HUES6 (cell line): Measurements from ENCODE around the gene KRT78.
"Not testable (repeated sequence)": the region's sequence is repeated elsewhere in the genome, so short reads cannot be mapped to it uniquely, and the experiment has no call there.

ENCODE experiments used
- H3K27ac ChIP-seq: 2 replicates; pipeline ENCODE4 v1.7.0; 2013; ENCODE audit warnings: low read depth, mild to moderate bottlenecking, low read length, inconsistent platforms
- H3K27me3 ChIP-seq: 2 replicates; pipeline ENCODE4 v1.6.1; 2013; ENCODE audit warnings: low read length; ENCODE audit not compliant: control insufficient read depth, insufficient read depth
- H3K36me3 ChIP-seq: 2 replicates; pipeline ENCODE4 v1.6.1; 2013; ENCODE audit warnings: low read length; ENCODE audit not compliant: control insufficient read depth, insufficient read depth
- H3K4me1 ChIP-seq: 2 replicates; pipeline ENCODE4 v1.6.1; 2013; ENCODE audit warnings: low read length; ENCODE audit not compliant: control insufficient read depth, insufficient read depth
- H3K4me3 ChIP-seq: 2 replicates; pipeline ENCODE4 v1.5.1; 2013; ENCODE audit warnings: low read depth, low read length
- H3K9ac ChIP-seq: one replicate; pipeline ENCODE4 v1.6.1; 2013; ENCODE audit warnings: mild to moderate bottlenecking, low read length
- H3K9me3 ChIP-seq: 2 replicates; pipeline ENCODE4 v1.6.1; 2013; ENCODE audit warnings: low read depth, low read length; ENCODE audit not compliant: control insufficient read depth, insufficient read depth

The KRT78 gene

DNA sequence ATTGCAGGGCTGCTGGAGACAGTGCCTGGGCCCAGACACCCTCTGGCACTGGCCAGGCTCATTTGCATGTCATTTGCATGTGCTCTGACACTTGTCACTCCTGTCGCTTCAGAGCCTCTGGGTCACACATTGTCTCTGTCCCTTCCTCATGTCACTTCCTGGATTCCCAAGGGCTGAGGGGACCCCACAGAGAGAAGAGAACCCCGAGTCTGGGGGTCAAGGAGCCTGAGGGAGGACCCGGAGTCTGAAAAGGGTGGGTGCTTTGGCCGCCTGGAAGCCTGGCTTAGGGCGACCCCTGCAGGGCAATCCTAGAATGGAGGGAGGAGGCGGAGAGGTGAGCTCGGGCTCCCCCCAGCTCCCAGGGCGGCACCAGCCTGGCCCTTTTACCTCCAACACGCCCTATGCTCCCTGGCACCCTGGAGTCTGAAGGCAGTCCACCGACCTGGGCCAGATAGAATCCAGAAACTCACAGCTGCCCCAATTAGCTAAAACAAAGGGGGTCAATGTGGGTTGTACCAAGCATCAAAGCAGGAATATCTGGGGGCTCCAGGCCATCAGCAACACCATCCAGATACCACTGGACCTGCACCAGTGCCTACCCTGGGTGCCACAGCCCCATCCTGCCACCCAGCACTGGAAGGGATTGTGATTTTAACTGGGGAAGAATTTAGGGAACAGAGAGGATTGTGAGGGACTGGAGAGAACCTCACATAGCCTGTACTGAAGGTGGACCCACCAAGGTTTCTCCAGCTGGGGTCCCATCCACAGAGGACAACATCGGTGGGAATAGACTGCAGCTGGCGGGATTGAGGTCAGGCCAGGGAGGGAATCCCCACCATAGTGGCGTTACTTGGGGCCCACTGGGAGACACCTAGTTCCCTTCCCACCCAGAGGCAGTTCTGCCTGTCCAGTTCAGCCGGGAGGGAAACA, 21.8 kb upstream of the KRT78 start:
- H3K27ac ChIP-seq = no peak overlapping the region
- peaks cover 21% of the 10 kb centered on the region for H3K4me1 ChIP-seq
- H3K27me3 ChIP-seq = peaks cover 25% of the 10 kb centered on the region
- H3K36me3 ChIP-seq = no peaks in the 10 kb centered on the region
- no peak overlapping the region for H3K9ac ChIP-seq
- H3K4me3 ChIP-seq = peak overlapping the region; percentile 22; the same call in 1 of the 2 replicates
- H3K9me3 ChIP-seq = no peaks in the 10 kb centered on the region

DNA sequence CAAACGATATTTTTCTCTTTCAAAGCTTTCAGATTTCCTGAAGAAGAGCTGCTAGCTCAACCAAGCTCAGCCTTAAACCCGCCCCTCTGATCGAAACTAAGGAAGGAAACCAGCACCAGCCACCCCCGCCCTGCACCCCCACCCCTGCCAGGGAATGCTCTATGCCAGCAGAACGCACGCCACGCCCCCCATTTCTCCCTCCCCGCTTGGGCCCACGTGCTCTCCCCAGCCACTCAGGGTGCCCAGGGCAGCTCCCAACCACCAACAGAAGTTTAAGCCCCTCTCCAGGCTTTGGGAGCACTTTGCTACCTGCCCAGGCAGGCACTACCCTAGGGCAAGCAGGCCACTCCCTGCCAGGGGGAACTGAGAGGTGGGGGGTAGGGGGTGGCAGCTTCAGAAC, 18.8 kb upstream of the KRT78 start:
- Histone ChIP-seq H3K9me3 (no peaks in the 10 kb centered on the region), H3K27me3 (peaks cover 6% of the 10 kb centered on the region; the same call in 1 of the 2 replicates), H3K4me1 (peaks cover 13% of the 10 kb centered on the region; the same call in 1 of the 2 replicates), H3K27ac (no peak overlapping the region), H3K4me3 (no peak overlapping the region), H3K9ac (no peak overlapping the region), H3K36me3 (no peaks in the 10 kb centered on the region)

DNA sequence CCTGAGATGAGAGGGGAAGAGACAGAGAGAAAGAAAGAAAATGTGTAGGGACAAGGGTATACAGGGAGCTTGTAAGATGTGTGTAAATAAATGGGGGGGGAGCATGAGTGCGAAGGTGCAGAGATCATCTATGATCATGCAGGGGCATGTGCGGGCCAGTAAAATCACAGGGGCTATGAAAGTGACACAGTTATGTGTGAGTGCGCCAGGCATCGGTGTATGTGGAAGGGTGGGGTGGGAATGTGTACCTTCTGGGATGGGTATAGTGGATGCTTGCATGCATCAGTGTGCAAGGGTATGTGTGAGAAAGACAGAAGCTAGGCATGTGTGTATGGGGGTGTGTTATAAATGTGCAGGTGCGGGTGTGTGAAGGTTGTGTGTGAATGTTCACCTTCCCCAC, 18.4 kb upstream of the KRT78 start:
- Histone ChIP-seq H3K4me1 (peaks cover 13% of the 10 kb centered on the region; the same call in 1 of the 2 replicates), H3K27ac (no peak overlapping the region)

DNA sequence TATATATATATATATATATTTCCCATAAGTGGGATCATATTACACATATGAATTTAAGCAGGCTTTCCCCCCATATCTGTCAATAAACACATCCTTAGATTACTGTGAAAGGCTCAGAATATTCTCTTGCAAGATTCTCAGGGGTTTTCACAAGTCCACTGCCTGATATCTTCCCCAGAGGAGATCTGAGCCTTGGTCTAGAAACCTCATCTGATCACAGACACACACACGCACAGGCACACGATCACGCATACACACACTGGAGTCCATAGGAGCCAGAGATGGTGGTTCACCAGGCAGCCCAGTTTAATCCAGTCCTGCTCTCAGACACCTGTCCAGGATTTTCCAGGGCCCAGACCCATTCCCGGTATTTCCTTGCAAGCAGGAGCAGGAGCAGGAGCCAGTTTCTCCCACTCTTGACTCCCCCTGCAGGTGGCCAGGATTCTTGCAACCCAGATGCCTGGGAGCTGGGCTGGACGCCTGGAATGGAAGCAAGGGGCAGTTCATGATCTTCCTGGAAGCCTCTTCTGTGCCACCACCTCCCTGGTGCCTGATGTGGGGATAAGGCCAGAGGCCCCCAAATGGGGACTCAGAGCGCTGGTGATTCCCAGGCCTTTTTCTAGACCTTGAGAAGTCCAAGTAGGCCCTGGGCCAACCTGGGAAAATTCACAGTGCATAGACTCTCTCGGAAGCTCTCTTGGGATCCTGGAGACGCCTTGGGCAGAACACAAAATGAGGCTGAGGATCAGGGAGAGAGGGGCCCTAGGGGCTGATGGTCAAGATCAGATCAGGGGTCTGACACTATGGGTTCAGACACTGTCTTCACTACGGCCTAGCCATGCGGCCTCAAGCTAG, 16.5 kb upstream of the KRT78 start:
- Histone ChIP-seq H3K9ac (no peak overlapping the region), H3K27me3 (peaks cover 3% of the 10 kb centered on the region; the same call in 1 of the 2 replicates), H3K9me3 (no peaks in the 10 kb centered on the region), H3K4me1 (peaks cover 3% of the 10 kb centered on the region; the same call in 1 of the 2 replicates), H3K36me3 (no peaks in the 10 kb centered on the region), H3K27ac (no peak overlapping the region), H3K4me3 (no peak overlapping the region)

More for the DNA sequence above, 18.4 kb upstream of the KRT78 start:
- no peak overlapping the region for H3K4me3 ChIP-seq
- H3K36me3 ChIP-seq = no peaks in the 10 kb centered on the region
- no peak overlapping the region for H3K9ac ChIP-seq
- H3K27me3 ChIP-seq = peaks cover 3% of the 10 kb centered on the region; the same call in 1 of the 2 replicates
- H3K9me3 ChIP-seq = no peaks in the 10 kb centered on the region

DNA sequence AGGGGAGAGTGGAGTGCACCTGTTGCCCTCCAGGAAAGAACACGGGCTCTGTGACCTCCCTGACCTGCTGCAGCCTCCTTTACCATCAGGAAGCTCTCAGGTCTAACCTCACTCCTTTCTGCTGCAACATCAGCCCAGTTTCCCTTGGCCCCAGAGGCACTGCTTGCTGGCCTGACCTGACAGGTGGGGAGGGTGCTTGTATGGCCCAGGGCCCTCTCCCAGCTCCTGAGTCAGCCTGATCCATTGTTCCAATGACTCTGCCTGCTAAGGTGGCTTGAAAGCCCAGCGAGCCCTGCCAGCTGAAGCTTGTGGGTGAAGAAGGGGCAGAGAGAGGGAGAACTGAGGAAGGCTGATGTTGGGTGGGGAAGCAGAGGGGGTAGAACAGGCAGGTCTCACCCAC, 13.2 kb upstream of the KRT78 start:
- H3K27me3 ChIP-seq = no peaks in the 10 kb centered on the region
- H3K4me1 ChIP-seq = no peaks in the 10 kb centered on the region
- no peaks in the 10 kb centered on the region for H3K36me3 ChIP-seq
- H3K27ac ChIP-seq = no peak overlapping the region
- no peak overlapping the region for H3K9ac ChIP-seq
- no peaks in the 10 kb centered on the region for H3K9me3 ChIP-seq
- H3K4me3 ChIP-seq = no peak overlapping the region

DNA sequence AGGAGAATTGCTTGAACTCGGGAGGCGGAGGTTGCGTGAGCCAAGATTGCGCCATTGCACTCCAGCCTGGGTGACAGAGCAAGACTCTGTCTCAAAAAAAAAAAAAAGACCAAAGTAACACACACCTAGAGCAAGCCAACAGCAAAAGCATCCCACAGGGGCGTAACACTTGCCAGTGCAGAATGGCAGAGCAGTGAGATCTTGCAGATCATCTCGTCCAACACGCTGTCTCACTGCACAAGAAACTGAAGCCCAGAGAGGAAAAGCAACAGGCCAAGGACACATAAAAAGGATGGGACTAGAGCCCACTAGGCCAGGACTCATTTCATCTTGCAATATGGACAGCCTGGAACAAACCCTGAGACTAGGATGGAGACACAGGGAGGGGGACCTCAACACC, 12.7 kb upstream of the KRT78 start:
- no peak overlapping the region for H3K9ac ChIP-seq
- H3K4me3 ChIP-seq = no peak overlapping the region
- H3K27ac ChIP-seq = no peak overlapping the region

GRCh38 chr12:52860102-52860823, 11.5 kb upstream of the KRT78 start:
- Histone ChIP-seq H3K4me1 (no peaks in the 10 kb centered on the region), H3K27me3 (no peaks in the 10 kb centered on the region), H3K4me3 (no peak overlapping the region), H3K9ac (no peak overlapping the region), H3K36me3 (no peaks in the 10 kb centered on the region), H3K9me3 (no peaks in the 10 kb centered on the region), H3K27ac (no peak overlapping the region)

More for the DNA sequence above, 12.7 kb upstream of the KRT78 start:
- Histone ChIP-seq H3K9me3 (no peaks in the 10 kb centered on the region), H3K27me3 (no peaks in the 10 kb centered on the region), H3K4me1 (no peaks in the 10 kb centered on the region), H3K36me3 (no peaks in the 10 kb centered on the region)

DNA sequence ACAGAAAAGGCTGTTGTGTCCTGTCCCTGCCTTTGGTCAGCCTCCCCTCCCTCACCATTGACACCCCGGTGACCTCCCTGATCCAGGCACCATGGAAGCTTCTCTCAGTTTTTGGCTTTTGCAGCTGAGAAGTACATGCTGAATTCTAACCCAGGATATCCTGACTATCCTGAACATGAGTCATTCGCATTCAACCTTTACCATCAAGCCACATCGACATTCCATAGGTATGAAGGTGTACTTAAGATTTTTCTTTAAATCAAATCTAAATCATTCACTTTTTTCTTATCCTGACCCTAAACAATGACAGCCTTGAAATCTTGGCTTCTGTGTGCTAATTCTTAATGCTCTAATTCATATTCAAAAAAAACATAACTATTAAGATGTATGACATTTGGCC, 8.7 kb upstream of the KRT78 start:
- no peaks in the 10 kb centered on the region for H3K9me3 ChIP-seq
- no peaks in the 10 kb centered on the region for H3K36me3 ChIP-seq
- no peak overlapping the region for H3K4me3 ChIP-seq
- H3K4me1 ChIP-seq = no peaks in the 10 kb centered on the region
- H3K27me3 ChIP-seq = no peaks in the 10 kb centered on the region
- no peak overlapping the region for H3K27ac ChIP-seq
- H3K9ac ChIP-seq = no peak overlapping the region

DNA sequence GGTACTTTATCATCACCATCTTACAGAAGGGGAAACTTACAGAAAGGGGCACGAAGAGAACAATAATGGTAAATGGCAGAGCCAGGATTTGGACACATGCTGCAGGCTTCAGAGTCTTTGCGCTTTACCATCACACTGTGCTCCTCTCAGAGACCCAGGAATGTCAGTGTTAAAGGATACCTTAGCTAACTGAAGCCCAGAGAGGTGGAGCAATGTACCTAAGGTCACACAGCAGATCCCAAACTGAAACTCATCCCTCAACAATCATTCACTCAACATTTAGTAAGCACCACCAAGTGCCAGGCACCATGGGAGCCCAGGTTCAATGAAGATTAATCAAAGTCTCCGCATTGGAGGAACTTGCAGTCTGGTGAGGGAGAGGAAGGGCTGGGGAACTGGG, 8.0 kb upstream of the KRT78 start:
- no peak overlapping the region for H3K9ac ChIP-seq
- H3K9me3 ChIP-seq = no peaks in the 10 kb centered on the region
- no peaks in the 10 kb centered on the region for H3K4me1 ChIP-seq
- no peak overlapping the region for H3K27ac ChIP-seq
- H3K4me3 ChIP-seq = no peak overlapping the region
- no peaks in the 10 kb centered on the region for H3K27me3 ChIP-seq
- H3K36me3 ChIP-seq = no peaks in the 10 kb centered on the region

GRCh38 chr12:52856077-52856476, 7.3 kb upstream of the KRT78 start:
- not testable (repeated sequence) for H3K4me3 ChIP-seq, H3K4me1 ChIP-seq, H3K9ac ChIP-seq, H3K27me3 ChIP-seq, H3K27ac ChIP-seq, H3K9me3 ChIP-seq, H3K36me3 ChIP-seq
